Panc1 (cell line): ENCODE results near the gene PTPRE.

ENCODE experiments used
- CTCF ChIP-seq: fragments of 450-650 bp; IDR thresholded peaks from 2 replicates; pipeline ENCODE4 v1.5.1; 2017; ENCODE audit warnings: mild to moderate bottlenecking
- POLR2AphosphoS5 ChIP-seq: IDR thresholded peaks from 2 replicates; pipeline ENCODE4 v1.6.1; 2012; ENCODE audit warnings: mild to moderate bottlenecking, low read depth, low read length, moderate library complexity
- TF ChIP-seq, protein P1 (sequence below), 2 experiments: IDR thresholded peaks; 2 replicates each; pipeline ENCODE4 v1.6.1; 2011 to 2012; ENCODE audit warnings: low read depth in 2 of 2, control low read depth in 1 of 2, low read length in 1 of 2, mild to moderate bottlenecking in 1 of 2, moderate library complexity in 1 of 2; ENCODE audit not compliant: insufficient read depth in 1 of 2

- TF ChIP-seq CTCF (no peak), POLR2AphosphoS5 (no peak)
- TF ChIP-seq, protein P1, sequence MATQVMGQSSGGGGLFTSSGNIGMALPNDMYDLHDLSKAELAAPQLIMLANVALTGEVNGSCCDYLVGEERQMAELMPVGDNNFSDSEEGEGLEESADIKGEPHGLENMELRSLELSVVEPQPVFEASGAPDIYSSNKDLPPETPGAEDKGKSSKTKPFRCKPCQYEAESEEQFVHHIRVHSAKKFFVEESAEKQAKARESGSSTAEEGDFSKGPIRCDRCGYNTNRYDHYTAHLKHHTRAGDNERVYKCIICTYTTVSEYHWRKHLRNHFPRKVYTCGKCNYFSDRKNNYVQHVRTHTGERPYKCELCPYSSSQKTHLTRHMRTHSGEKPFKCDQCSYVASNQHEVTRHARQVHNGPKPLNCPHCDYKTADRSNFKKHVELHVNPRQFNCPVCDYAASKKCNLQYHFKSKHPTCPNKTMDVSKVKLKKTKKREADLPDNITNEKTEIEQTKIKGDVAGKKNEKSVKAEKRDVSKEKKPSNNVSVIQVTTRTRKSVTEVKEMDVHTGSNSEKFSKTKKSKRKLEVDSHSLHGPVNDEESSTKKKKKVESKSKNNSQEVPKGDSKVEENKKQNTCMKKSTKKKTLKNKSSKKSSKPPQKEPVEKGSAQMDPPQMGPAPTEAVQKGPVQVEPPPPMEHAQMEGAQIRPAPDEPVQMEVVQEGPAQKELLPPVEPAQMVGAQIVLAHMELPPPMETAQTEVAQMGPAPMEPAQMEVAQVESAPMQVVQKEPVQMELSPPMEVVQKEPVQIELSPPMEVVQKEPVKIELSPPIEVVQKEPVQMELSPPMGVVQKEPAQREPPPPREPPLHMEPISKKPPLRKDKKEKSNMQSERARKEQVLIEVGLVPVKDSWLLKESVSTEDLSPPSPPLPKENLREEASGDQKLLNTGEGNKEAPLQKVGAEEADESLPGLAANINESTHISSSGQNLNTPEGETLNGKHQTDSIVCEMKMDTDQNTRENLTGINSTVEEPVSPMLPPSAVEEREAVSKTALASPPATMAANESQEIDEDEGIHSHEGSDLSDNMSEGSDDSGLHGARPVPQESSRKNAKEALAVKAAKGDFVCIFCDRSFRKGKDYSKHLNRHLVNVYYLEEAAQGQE (IDR thresholded peaks at IDR 0.05; ENCODE audit: insufficient read depth in 1 of 2, low read depth in 2 of 2, low read length in 1 of 2), result no peak
Measured at GRCh38 chr10:128026615-128027300, 119.9 kb downstream of the PTPRE start.
